Tibial artery (tissue), 4 donors: ENCODE data around the gene FRMD4A.

Source experiments
- DNase-seq, 2 donors: peaks; one replicate each; pipeline ENCODE4 v3.0.0-alpha.2; 2019
- H3K27ac ChIP-seq, 2 donors: fragments of 200-600 bp; sonication (generic) in 1 of 2; 1 replicate in 1 of 2; 2 replicates in 1 of 2; pipeline ENCODE4 v1.5.1; 2018 to 2019; ENCODE audit warnings: mild to moderate bottlenecking in 1 of 2
- H3K27me3 ChIP-seq, 2 donors: fragments of 200-600 bp; sonication (generic) in 1 of 2; one replicate each; pipeline versions ENCODE4 v1.5.1 to v1.6.0; 2016 to 2019
- H3K36me3 ChIP-seq, 3 donors: fragments of 200-600 bp; sonication (generic) in 2 of 3; one replicate each; pipeline ENCODE4 v1.5.1; 2016 to 2019; ENCODE audit warnings: mild to moderate bottlenecking in 2 of 3
- H3K4me1 ChIP-seq, 4 donors: fragments of 200-600 bp; sonication (generic) in 2 of 4; 1 replicate in 3 of 4; 2 replicates in 1 of 4; pipeline ENCODE4 v1.5.1; 2016 to 2019
- H3K4me3 ChIP-seq, 2 donors: fragments of 200-600 bp; sonication (generic) in 1 of 2; 1 replicate in 1 of 2; 2 replicates in 1 of 2; pipeline ENCODE4 v1.5.1; 2018 to 2019; ENCODE audit warnings: mild to moderate bottlenecking in 2 of 2
- H3K9me3 ChIP-seq, 3 donors: fragments of 200-600 bp; sonication (generic) in 1 of 3; one replicate each; pipeline ENCODE4 v1.5.1; 2016 to 2019
- CTCF ChIP-seq, 2 experiments: fragments of 200-600 bp in 1 of 2; fragments of 450-650 bp in 1 of 2; IDR thresholded peaks; one replicate each; pipeline ENCODE4 v1.5.1; 2017 to 2019; ENCODE audit warnings: antibody characterized with exemption in 2 of 2, mild to moderate bottlenecking in 1 of 2, moderate library complexity in 1 of 2
- intact Hi-C: fragments of 100-400 bp; cut with DNase I; formaldehyde crosslinking; loops from one replicate; pipeline ENCODE4 v1.15.0; 2023; ENCODE audit warnings: low total_unique reads

FRMD4A gene

DNA sequence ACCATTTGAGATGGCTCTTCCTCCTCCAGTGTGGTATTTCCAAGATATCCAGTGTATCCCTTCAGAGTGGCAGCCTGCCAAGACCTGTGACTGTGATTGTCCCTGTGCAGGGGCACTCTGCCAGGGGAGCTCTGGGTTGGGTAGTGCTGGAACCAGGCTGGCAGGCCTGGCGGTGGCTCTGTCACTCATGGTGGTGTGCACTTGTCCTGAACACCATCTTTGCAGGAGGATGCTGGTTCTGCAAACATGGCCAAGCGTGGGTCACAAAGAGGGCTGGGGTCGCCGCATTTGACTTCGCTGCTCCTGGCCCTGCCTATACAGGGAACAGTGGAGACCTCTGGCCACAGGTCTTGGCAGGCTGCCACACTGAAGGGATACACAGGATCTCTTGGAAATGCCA is 538.7 kb downstream of the FRMD4A start:
- no peaks in the 10 kb centered on the region for H3K27me3 ChIP-seq
- TF ChIP-seq CTCF (IDR thresholded peaks at IDR 0.05): no peak
- DNase-seq: peak in 1 of 2 donors; percentile 70
- H3K4me3 ChIP-seq: no peak overlapping the region
- no peaks in the 10 kb centered on the region for H3K9me3 ChIP-seq
- H3K36me3 ChIP-seq: peaks cover 11 to 45% (median 24%) of the 10 kb centered on the region in 3 donors
- intact Hi-C loops: no loop called here
- H3K4me1 ChIP-seq: peaks cover 0 to 43% (median 22%) of the 10 kb centered on the region in 4 donors
- no peak overlapping the region for H3K27ac ChIP-seq

GRCh38 chr10:13791483-13791882 is 539.2 kb downstream of the FRMD4A start:
- peaks cover 0 to 46% (median 24%) of the 10 kb centered on the region in 4 donors for H3K4me1 ChIP-seq
- intact Hi-C loops: no loop called here

DNA sequence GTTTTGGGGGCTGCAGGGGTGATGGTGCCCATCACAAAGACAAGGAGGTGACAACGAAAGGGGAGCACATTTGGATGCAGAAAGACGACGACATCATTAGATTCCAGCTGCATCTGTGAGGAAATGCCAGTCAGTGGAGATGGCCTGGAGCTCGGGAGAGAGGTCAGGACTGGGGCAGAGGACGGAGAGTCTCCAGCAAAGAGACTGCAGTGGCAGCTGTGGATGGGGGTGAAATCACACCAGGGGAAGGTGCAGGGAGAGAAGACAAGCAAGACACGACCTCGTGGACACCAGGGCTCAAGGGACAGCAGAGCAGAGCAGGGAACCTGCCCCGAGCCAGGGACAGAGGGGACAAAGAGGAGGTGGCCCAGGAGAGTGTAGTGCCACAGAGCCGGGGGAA is 540.5 kb downstream of the FRMD4A start:
- peak overlapping the region; percentile 83 to 84 for H3K27ac ChIP-seq
- H3K4me3 ChIP-seq: no peak overlapping the region
- H3K9me3 ChIP-seq: no peaks in the 10 kb centered on the region
- TF ChIP-seq CTCF (IDR thresholded peaks at IDR 0.05): no peak
- peaks cover under 1 to 34% (median 24%) of the 10 kb centered on the region in 3 donors for H3K36me3 ChIP-seq
- H3K27me3 ChIP-seq: no peaks in the 10 kb centered on the region
- H3K4me1 ChIP-seq: peaks cover 0 to 46% (median 24%) of the 10 kb centered on the region in 4 donors
- no peak for DNase-seq
- intact Hi-C loops: no loop called here

More at GRCh38 chr10:13791483-13791882, 539.2 kb downstream of the FRMD4A start:
- Histone ChIP-seq H3K4me3 (no peak overlapping the region), H3K27me3 (no peaks in the 10 kb centered on the region), H3K9me3 (no peaks in the 10 kb centered on the region), H3K27ac (no peak overlapping the region), H3K36me3 (peaks cover 11 to 43% (median 24%) of the 10 kb centered on the region in 3 donors)
- DNase-seq: no peak
- no peak for TF ChIP-seq CTCF (IDR thresholded peaks at IDR 0.05)

DNA sequence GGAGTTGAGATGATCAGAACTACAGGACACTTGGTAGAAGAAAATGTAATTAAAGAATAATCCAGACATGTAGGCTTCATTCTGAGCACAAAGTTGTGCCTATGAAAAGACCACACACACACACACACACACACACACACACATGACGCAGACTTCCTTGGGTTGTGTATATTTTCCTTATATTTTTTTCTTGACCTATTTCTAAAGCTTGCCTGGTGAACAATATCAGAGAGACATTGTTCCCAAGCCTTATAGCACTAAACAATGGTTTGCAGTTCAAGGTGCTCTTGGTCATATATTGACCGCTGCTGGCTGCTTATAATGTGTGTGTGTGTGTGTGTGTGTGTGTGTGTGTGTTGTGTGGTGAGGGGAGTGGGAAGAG is 541.3 kb downstream of the FRMD4A start:
- intact Hi-C loops: loop anchor here (5.0 to 10.0 kb wide), 3 partner anchors 168 to 695 kb away; no protein-coding TSS in a partner anchor
- Histone ChIP-seq H3K36me3 (peaks cover 0 to 27% (median 19%) of the 10 kb centered on the region in 3 donors), H3K4me1 (peaks cover 0 to 46% (median 24%) of the 10 kb centered on the region in 4 donors)

GRCh38 chr10:13788711-13789447 is 541.8 kb downstream of the FRMD4A start:
- DNase-seq: peak; percentile 79 to 89
- peak overlapping the region; percentile 83 to 84 for H3K27ac ChIP-seq
- no peak overlapping the region for H3K4me3 ChIP-seq
- H3K36me3 ChIP-seq: peaks cover 0 to 21% (median 18%) of the 10 kb centered on the region in 3 donors
- intact Hi-C loops: loop anchor here (5.0 to 10.0 kb wide), 3 partner anchors 168 to 696 kb away; no protein-coding TSS in a partner anchor
- peaks cover 0 to 46% (median 24%) of the 10 kb centered on the region in 4 donors for H3K4me1 ChIP-seq
- no peaks in the 10 kb centered on the region for H3K9me3 ChIP-seq
- no peak for TF ChIP-seq CTCF (IDR thresholded peaks at IDR 0.05)
- no peaks in the 10 kb centered on the region for H3K27me3 ChIP-seq

More for the DNA sequence above, 541.3 kb downstream of the FRMD4A start:
- no peak overlapping the region for H3K4me3 ChIP-seq
- no peak for DNase-seq
- H3K27ac ChIP-seq: peak overlapping the region; percentile 83 to 84
- no peaks in the 10 kb centered on the region for H3K27me3 ChIP-seq
- no peak for TF ChIP-seq CTCF (IDR thresholded peaks at IDR 0.05)
- H3K9me3 ChIP-seq: no peaks in the 10 kb centered on the region
